H1 (cell line): ENCODE data around the gene PPP6R1. TPM values are rescaled to one million over a fixed set of nuclear protein-coding genes. Genes with fewer than 3 reads are reported as not detected.

Experiments
- CTCF ChIA-PET: fragments of 300-600 bp; sonication (Branson Sonifier 250); formaldehyde crosslinking; loops from one replicate; lab custom pipeline; 2021; ENCODE audit not compliant: partially characterized antibody; lab: Charles Lee
- POLR2A ChIA-PET: fragments of 300-600 bp; sonication (Branson Sonifier 250); formaldehyde crosslinking; loops from one replicate; lab custom pipeline; 2021; ENCODE audit warnings: inconsistent platforms; ENCODE audit not compliant: partially characterized antibody; lab: Charles Lee
- DNase-seq, 2 experiments: peaks; one replicate each; pipeline versions ENCODE4 v3.0.0 to v3.0.0-alpha.2; 2010 to 2022; ENCODE audit warnings: low spot score in 2 of 2, low read depth in 1 of 2, mixed read lengths in 1 of 2
- FAIRE-seq: peaks from 2 replicates; lab custom pipeline; 2011; peaks lifted over from hg19 to GRCh38; lab: Jason Lieb, UNC
- H2AFZ ChIP-seq: 2 replicates; pipeline ENCODE4 v1.8.1; 2012; ENCODE audit warnings: low read length, inconsistent platforms
- H2AK5ac ChIP-seq: 2 replicates; pipeline ENCODE4 v1.6.1; 2013; ENCODE audit warnings: low read depth, low read length
- H2BK120ac ChIP-seq: replicated peaks from 2 replicates; pipeline ENCODE3; 2013; ENCODE audit warnings: low read depth, low read length, inconsistent platforms
- H2BK12ac ChIP-seq: 2 replicates; pipeline ENCODE4 v1.6.1; 2013; ENCODE audit warnings: low read depth, low read length
- H2BK15ac ChIP-seq: 2 replicates; pipeline ENCODE4 v1.6.1; 2013; ENCODE audit warnings: low read length
- H2BK20ac ChIP-seq: 2 replicates; pipeline ENCODE4 v1.6.1; 2013; ENCODE audit warnings: low read length
- H2BK5ac ChIP-seq: 2 replicates; pipeline ENCODE4 v1.6.1; 2013; ENCODE audit warnings: low read depth, low read length
- H3K14ac ChIP-seq: 2 replicates; pipeline ENCODE4 v1.6.1; 2013; ENCODE audit warnings: inconsistent platforms; ENCODE audit not compliant: insufficient read length
- H3K18ac ChIP-seq: 2 replicates; pipeline ENCODE4 v1.6.1; 2013; ENCODE audit warnings: low read length; ENCODE audit errors: extremely low read depth
- H3K23ac ChIP-seq: 2 replicates; pipeline ENCODE4 v1.6.1; 2013; ENCODE audit warnings: inconsistent platforms; ENCODE audit not compliant: insufficient read length
- H3K23me2 ChIP-seq: 2 replicates; pipeline ENCODE4 v1.6.1; 2013; ENCODE audit warnings: low read depth, low read length
- H3K27ac ChIP-seq: 2 replicates; pipeline ENCODE4 v1.6.1; 2011; ENCODE audit warnings: low read depth, low read length, inconsistent platforms
- H3K27me3 ChIP-seq, 4 experiments: replicated peaks in 1 of 4; 1 replicate in 1 of 4; 2 replicates in 3 of 4; pipeline versions ENCODE4 v1.6.1 to v1.8.1; 2011 to 2013; ENCODE audit warnings: low read length in 3 of 4, mild to moderate bottlenecking in 3 of 4, inconsistent platforms in 2 of 4, mixed read lengths in 2 of 4, moderate library complexity in 1 of 4; ENCODE audit not compliant: control insufficient read depth in 3 of 4, insufficient read depth in 3 of 4; ENCODE audit errors: extremely low read depth in 1 of 4
- H3K36me3 ChIP-seq, 4 experiments: 2 replicates each; pipeline versions ENCODE4 v1.6.1 to v1.8.1; 2011 to 2013; ENCODE audit warnings: mild to moderate bottlenecking in 4 of 4, low read length in 3 of 4, moderate library complexity in 2 of 4, control low read depth in 1 of 4, inconsistent platforms in 1 of 4; ENCODE audit not compliant: insufficient read depth in 4 of 4, control insufficient read depth in 2 of 4
- H3K4ac ChIP-seq: replicated peaks from 2 replicates; pipeline ENCODE3; 2013; ENCODE audit warnings: low read length, low read depth, mixed read lengths, inconsistent platforms; ENCODE audit not compliant: insufficient read length
- H3K4me1 ChIP-seq, 4 experiments: replicated peaks in 1 of 4; 1 replicate in 1 of 4; 2 replicates in 3 of 4; pipeline versions ENCODE4 v1.6.1 to v1.8.1; 2011 to 2013; ENCODE audit warnings: low read length in 3 of 4, inconsistent platforms in 2 of 4, mixed read lengths in 1 of 4; ENCODE audit not compliant: insufficient read depth in 4 of 4, control insufficient read depth in 3 of 4
- H3K4me2 ChIP-seq, 2 experiments: 2 replicates each; pipeline versions ENCODE4 v1.6.1 to v1.8.1; 2011 to 2013; ENCODE audit warnings: low read depth in 2 of 2, low read length in 2 of 2, control low read depth in 1 of 2, inconsistent platforms in 1 of 2, mild to moderate bottlenecking in 1 of 2; ENCODE audit not compliant: insufficient read depth in 1 of 2
- H3K4me3 ChIP-seq, 4 experiments: fragments of 200-600, 300-600 bp in 1 of 4; sonication (generic), shearing (Covaris generic), sonication (Bioruptor Twin) in 1 of 4; 2 replicates each; pipeline versions ENCODE4 v1.5.1 to v1.8.1; 2011 to 2016; ENCODE audit warnings: low read length in 4 of 4, low read depth in 3 of 4, control low read depth in 2 of 4, inconsistent platforms in 2 of 4, mild to moderate bottlenecking in 2 of 4, mixed read lengths in 1 of 4, moderate library complexity in 1 of 4; ENCODE audit not compliant: insufficient read depth in 2 of 4; ENCODE audit errors: extremely low read depth in 1 of 4
- H3K56ac ChIP-seq: replicated peaks from 2 replicates; pipeline ENCODE3; 2013; ENCODE audit warnings: low read depth, mild to moderate bottlenecking, mixed read lengths, low read length, inconsistent platforms; ENCODE audit not compliant: insufficient read length
- H3K79me1 ChIP-seq: 2 replicates; pipeline ENCODE4 v1.6.1; 2013; ENCODE audit warnings: low read depth, low read length, control low read depth
- H3K79me2 ChIP-seq, 2 experiments: 2 replicates each; pipeline versions ENCODE4 v1.6.1 to v1.8.1; 2012 to 2013; ENCODE audit warnings: low read length in 2 of 2, mild to moderate bottlenecking in 2 of 2, inconsistent platforms in 1 of 2; ENCODE audit not compliant: insufficient read depth in 2 of 2, control insufficient read depth in 1 of 2
- H3K9ac ChIP-seq, 4 experiments: replicated peaks in 1 of 4; 1 replicate in 1 of 4; 2 replicates in 3 of 4; pipeline versions ENCODE4 v1.6.1 to v1.8.1; 2011 to 2013; ENCODE audit warnings: low read depth in 3 of 4, low read length in 3 of 4, control low read depth in 2 of 4, mild to moderate bottlenecking in 2 of 4, moderate library complexity in 2 of 4, inconsistent platforms in 1 of 4; ENCODE audit errors: extremely low read depth in 1 of 4
- H3K9me3 ChIP-seq, 2 experiments: 2 replicates each; pipeline versions ENCODE4 v1.6.1 to v1.8.1; 2012 to 2013; ENCODE audit warnings: mild to moderate bottlenecking in 2 of 2, moderate library complexity in 2 of 2, control low read depth in 1 of 2, inconsistent platforms in 1 of 2, low read depth in 1 of 2, low read length in 1 of 2, mixed read lengths in 1 of 2; ENCODE audit not compliant: insufficient read depth in 2 of 2
- H4K20me1 ChIP-seq, 2 experiments: replicated peaks in 1 of 2; 2 replicates each; pipeline versions ENCODE3 to v1.8.1; 2011 to 2013; ENCODE audit warnings: inconsistent platforms in 2 of 2, low read length in 2 of 2, mild to moderate bottlenecking in 1 of 2; ENCODE audit not compliant: insufficient read depth in 2 of 2, control insufficient read depth in 1 of 2
- H4K5ac ChIP-seq: 2 replicates; pipeline ENCODE4 v1.6.1; 2013; ENCODE audit warnings: low read length, low read depth, mixed read lengths, inconsistent platforms; ENCODE audit not compliant: insufficient read length
- H4K8ac ChIP-seq: 2 replicates; pipeline ENCODE4 v1.8.0; 2013; ENCODE audit warnings: mild to moderate bottlenecking, moderate library complexity, low read length, inconsistent platforms; ENCODE audit not compliant: insufficient read depth; ENCODE audit errors: extremely low read depth
- H4K91ac ChIP-seq: replicated peaks from 2 replicates; pipeline ENCODE3; 2013; ENCODE audit warnings: low read length, mixed read lengths, inconsistent platforms; ENCODE audit not compliant: insufficient read length
- GABPA ChIP-seq: IDR thresholded peaks from 2 replicates; pipeline ENCODE4 v1.6.1; 2011; ENCODE audit warnings: mild to moderate bottlenecking, low read length, moderate library complexity, borderline replicate concordance; ENCODE audit not compliant: insufficient read depth
- POLR2AphosphoS5 ChIP-seq: IDR thresholded peaks from 2 replicates; pipeline ENCODE4 v1.6.1; 2011; ENCODE audit warnings: low read depth, low read length
- WGBS, 2 experiments: shearing (Covaris generic) in 1 of 2; methylation state at CpG; one replicate each; pipeline versions ENCODE4 v1.1.6 to v1.1.7; 2013 to 2015; ENCODE audit warnings: low lambda C conversion rate in 2 of 2, mixed read lengths in 2 of 2, inconsistent platforms in 1 of 2, low coverage in 1 of 2, missing lambda C conversion rate in 1 of 2; ENCODE audit not compliant: insufficient replicate concordance in 2 of 2, insufficient coverage in 1 of 2, insufficient read length in 1 of 2; ENCODE audit errors: extremely low coverage in 1 of 2, missing lambda C conversion rate in 1 of 2; 5-methylcytosine and 5-hydroxymethylcytosine counted together
- polyA plus RNA-seq, 7 experiments: library from polyadenylated mRNA; depleted of rRNA in 3 of 7; stranded (reverse) in 5 of 7; unstranded in 2 of 7; fragments of >200 nt in 5 of 7; fragments of 200-250 nt in 2 of 7; gene quantifications; 1 replicate in 5 of 7; 2 replicates in 1 of 7; 4 replicates in 1 of 7; pipeline versions ENCODE4 v1.2.1 to v1.2.3, GENCODE V29; 2011 to 2013; ENCODE audit warnings: missing spikeins in 2 of 7, mixed read lengths in 2 of 7
- total RNA-seq: library from RNA; stranded (reverse); fragmentation: NEBNext Ultra II Directional; extraction: Animal tissue kit (Norgen Biotek cat#: 25700); gene quantifications from 2 replicates; pipeline ENCODE4 v1.2.1, GENCODE V29; 2021

Gene PPP6R1
- total and polyA plus RNA-seq, 2 of the 8 experiments (the other 6 are each of a cell fraction or from before 2014, with no cell fraction given): 36.4 to 74.4 TPM

- Histone ChIP-seq H3K79me1 (peaks cover 29% of the 10 kb centered on the region), H3K23me2 (no peaks in the 10 kb centered on the region), H2BK20ac (no peak overlapping the region), H2BK12ac (no peak overlapping the region), H2BK120ac (no peak overlapping the region), H3K9me3 (no peaks in the 10 kb centered on the region), H3K4me3 (no peak overlapping the region), H3K27me3 (no peaks in the 10 kb centered on the region), H3K36me3 (peaks cover 0 to 8% (median 3%) of the 10 kb centered on the region in 4 experiments; a peak in 3 of 8 replicates), H3K79me2 (peaks cover 8 to 79% of the 10 kb centered on the region in 2 experiments; a peak in 3 of 4 replicates), H3K9ac (no peak overlapping the region; a peak in 1 of 7 replicates), H4K5ac (no peak overlapping the region), H3K27ac (no peak overlapping the region), H4K91ac (no peak overlapping the region), H4K20me1 (peaks cover 28 to 52% of the 10 kb centered on the region in 2 experiments), H3K14ac (no peak overlapping the region), H3K23ac (no peak overlapping the region), H3K4me2 (no peak overlapping the region), H3K4me1 (peaks cover 3 to 12% (median 6%) of the 10 kb centered on the region in 4 experiments; a peak in 6 of 7 replicates), H3K56ac (no peak overlapping the region), H3K18ac (no peak overlapping the region), H2BK15ac (no peak overlapping the region), H2BK5ac (no peak overlapping the region; the same call in 1 of the 2 replicates), H2AFZ (no peak overlapping the region), H3K4ac (no peak overlapping the region)
- FAIRE-seq (no peak), DNase-seq (no peak)
- CTCF ChIA-PET: interaction anchor here (0.7 to 1.3 kb wide), 3 partner anchors 9 to 161 kb away, joined by 3 to 4 read pairs (median 4); no protein-coding TSS in a partner anchor
- POLR2A ChIA-PET: interaction anchor here (1.0 kb wide), 2 partner anchors 12 to 144 kb away, joined by 3 read pairs; no protein-coding TSS in a partner anchor
- 91% methylated on average over 16 of the region's 18 CpGs; no CpG with 5 or more reads in 1 of the 2 experiments for WGBS, 2 experiments
- TF ChIP-seq POLR2AphosphoS5: no peak
- TF ChIP-seq GABPA: no peak
- TF ChIP-seq, all 59 proteins: peak for 0
- Histone ChIP-seq H4K8ac (no peak overlapping the region), H2AK5ac (no peak overlapping the region)
Measured at GRCh38 chr19:55250262-55251036, 8.4 kb downstream of the PPP6R1 start.
